ENCODE results near the gene RPL35A. TPM values are rescaled to one million over a fixed set of nuclear protein-coding genes. Genes with fewer than 3 reads are reported as not detected.

RPL35A gene
- polyA plus RNA-seq, 2 of the 4 experiments (the other 2 are of a cell fraction), result 930 to 1,060 TPM

DNA sequence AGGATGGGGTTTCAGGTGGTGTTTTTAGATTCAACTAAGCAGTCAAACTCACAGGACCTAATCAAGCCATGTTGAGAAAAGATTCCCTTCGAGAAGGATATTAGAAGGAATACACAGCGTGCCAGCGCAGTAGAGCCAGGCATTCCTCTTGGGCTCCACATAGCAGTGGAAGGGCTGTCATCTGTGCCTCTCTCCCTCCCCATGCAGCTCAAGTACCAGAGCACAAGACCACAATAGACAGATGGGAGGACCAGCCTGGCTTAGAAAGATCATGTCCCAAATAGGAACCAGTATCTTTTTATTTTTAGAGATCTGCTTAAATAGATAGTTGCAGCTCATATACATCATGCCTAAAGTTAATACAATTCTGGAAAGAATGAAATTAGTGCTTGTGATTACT is 47.9 kb downstream of the RPL35A start (continued):
- no peak for TF ChIP-seq ESRRA (IDR thresholded peaks at IDR 0.05; ENCODE audit: borderline replicate concordance, low read length)
- no peak for TF ChIP-seq CBX2 (IDR thresholded peaks at IDR 0.05; ENCODE audit: borderline replicate concordance, low read depth)
- no peak for TF ChIP-seq NR3C1 (IDR thresholded peaks at IDR 0.05)
- no peak for TF ChIP-seq EHF (CRISPR knock-in tag; IDR thresholded peaks at IDR 0.05)
- TF ChIP-seq, protein P1, sequence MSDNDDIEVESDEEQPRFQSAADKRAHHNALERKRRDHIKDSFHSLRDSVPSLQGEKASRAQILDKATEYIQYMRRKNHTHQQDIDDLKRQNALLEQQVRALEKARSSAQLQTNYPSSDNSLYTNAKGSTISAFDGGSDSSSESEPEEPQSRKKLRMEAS (IDR thresholded peaks at IDR 0.05), result no peak
- TF ChIP-seq HDAC2 (IDR thresholded peaks at IDR 0.05), result no peak
- no peak for TF ChIP-seq CBX8 (IDR thresholded peaks at IDR 0.05)
- no peak for TF ChIP-seq HOXA7 (CRISPR knock-in tag; IDR thresholded peaks at IDR 0.05)
- no peak for TF ChIP-seq POLR2AphosphoS2 (conservative IDR thresholded peaks at IDR 0.05; ENCODE audit: low read length)

Small RNA genes lying within 50 kb of the gene (small RNA-seq; reads per million reads assigned to genes)
- gene RNU6-621P, result 0 reads per million in 6 experiments

Other genes with a start within 250 kb of the RPL35A start
- gene RUBCN, start 213.3 kb upstream of the RPL35A start, polyA plus RNA-seq (2011; rRNA removed), result 8.0 and 8.2 TPM in 2 replicates
- gene RUBCN, start 213.3 kb upstream of the RPL35A start, polyA plus RNA-seq (2017; fragmentation: RNase III; extraction: RNeasy Plus Mini Kit Qiagen cat#74134 plus additional on column Dnase treatment), result 5.7 to 6.5 TPM (median 6.1 TPM) in 3 replicates
- gene FYTTD1, start 200.3 kb upstream of the RPL35A start, polyA plus RNA-seq (2011; rRNA removed), result 24.8 and 37.3 TPM in 2 replicates
- 19.8 to 22.2 TPM (median 20.9 TPM) in 3 replicates for gene FYTTD1, start 200.3 kb upstream of the RPL35A start, polyA plus RNA-seq (2017; fragmentation: RNase III; extraction: RNeasy Plus Mini Kit Qiagen cat#74134 plus additional on column Dnase treatment)
- gene LRCH3, start 158.9 kb upstream of the RPL35A start, polyA plus RNA-seq (2011; rRNA removed), result 44.6 and 66.0 TPM in 2 replicates
- gene LRCH3, start 158.9 kb upstream of the RPL35A start, polyA plus RNA-seq (2017; fragmentation: RNase III; extraction: RNeasy Plus Mini Kit Qiagen cat#74134 plus additional on column Dnase treatment), result 12.1 to 14.2 TPM (median 12.6 TPM) in 3 replicates
- gene LMLN, start 10.0 kb downstream of the RPL35A start, polyA plus RNA-seq (2011; rRNA removed), result 4.8 and 5.6 TPM in 2 replicates
- gene LMLN, start 10.0 kb downstream of the RPL35A start, polyA plus RNA-seq (2017; fragmentation: RNase III; extraction: RNeasy Plus Mini Kit Qiagen cat#74134 plus additional on column Dnase treatment), result 2.2 to 2.4 TPM (median 2.2 TPM) in 3 replicates